SK-N-MC (cell line): ENCODE measurements around the gene ZNF536.

ENCODE experiments used
- DNase-seq: peaks from one replicate; pipeline ENCODE4 v3.0.0-alpha.2; 2011; ENCODE audit warnings: low read depth, low spot score
- H3K27ac ChIP-seq: fragments of 200-600 bp; sonication (generic); 2 replicates; pipeline ENCODE4 v1.5.1; 2016; ENCODE audit warnings: mixed run types
- H3K36me3 ChIP-seq: fragments of 200-600 bp; sonication (generic); 2 replicates; pipeline ENCODE4 v1.6.1; 2017; ENCODE audit warnings: antibody characterized with exemption, low read length, mixed read lengths; ENCODE audit not compliant: insufficient read depth
- H3K4me3 ChIP-seq: fragments of 200-600 bp; sonication (generic); 2 replicates; pipeline ENCODE4 v1.5.1; 2016
- H3K9ac ChIP-seq: fragments of 200-600 bp; sonication (generic); 2 replicates; pipeline ENCODE4 v1.8.0; 2017; ENCODE audit warnings: mixed run types, mixed read lengths; ENCODE audit not compliant: insufficient read length
- H3K9me3 ChIP-seq: fragments of 200-600 bp; sonication (generic); 2 replicates; pipeline ENCODE4 v1.6.1; 2017; ENCODE audit warnings: low read depth, mild to moderate bottlenecking, antibody characterized with exemption, low read length, moderate library complexity, mixed read lengths
- EZH2 ChIP-seq: fragments of 200-600 bp; sonication (generic); IDR thresholded peaks from one replicate; pipeline ENCODE4 v1.6.1; 2017; ENCODE audit warnings: antibody characterized with exemption
- FOXP2 ChIP-seq: optimal IDR thresholded peaks from 2 replicates; pipeline ENCODE3; 2011; ENCODE audit warnings: mild to moderate bottlenecking, moderate library complexity; ENCODE audit not compliant: insufficient read depth; ENCODE audit errors: extremely low read length, control extremely low read depth
- POLR2AphosphoS5 ChIP-seq: IDR thresholded peaks from 2 replicates; pipeline ENCODE4 v1.6.1; 2012; ENCODE audit warnings: mild to moderate bottlenecking, low read depth, low read length, borderline replicate concordance

The ZNF536 gene

GRCh38 chr19:30385666-30386065 is 13.5 kb downstream of the ZNF536 start:
- Histone ChIP-seq H3K4me3 (no peak overlapping the region), H3K36me3 (no peaks in the 10 kb centered on the region), H3K9me3 (no peaks in the 10 kb centered on the region), H3K27ac (no peak overlapping the region), H3K9ac (no peak overlapping the region)
- no peak for DNase-seq
- TF ChIP-seq EZH2 (no peak), FOXP2 (no peak), POLR2AphosphoS5 (no peak)

- no peaks in the 10 kb centered on the region for H3K9me3 ChIP-seq
Observed at GRCh38 chr19:30386551-30387143, 14.5 kb downstream of the ZNF536 start.

GRCh38 chr19:30387311-30388115 is 15.3 kb downstream of the ZNF536 start:
- Histone ChIP-seq H3K27ac (no peak overlapping the region), H3K9me3 (no peaks in the 10 kb centered on the region), H3K9ac (no peak overlapping the region), H3K4me3 (no peak overlapping the region), H3K36me3 (no peaks in the 10 kb centered on the region)
- DNase-seq = no peak
- no peak for TF ChIP-seq FOXP2
- TF ChIP-seq POLR2AphosphoS5 = no peak
- no peak for TF ChIP-seq EZH2

More at GRCh38 chr19:30386551-30387143, 14.5 kb downstream of the ZNF536 start:
- Histone ChIP-seq H3K4me3 (no peak overlapping the region), H3K9ac (no peak overlapping the region), H3K36me3 (no peaks in the 10 kb centered on the region), H3K27ac (no peak overlapping the region)
- TF ChIP-seq POLR2AphosphoS5 = no peak
- no peak for TF ChIP-seq FOXP2
- no peak for TF ChIP-seq EZH2
- no peak for DNase-seq

- DNase-seq = no peak
- Histone ChIP-seq H3K27ac (no peak overlapping the region), H3K4me3 (no peak overlapping the region), H3K9me3 (no peaks in the 10 kb centered on the region), H3K9ac (no peak overlapping the region), H3K36me3 (no peaks in the 10 kb centered on the region)
- TF ChIP-seq EZH2 = no peak
- no peak for TF ChIP-seq POLR2AphosphoS5
- no peak for TF ChIP-seq FOXP2
Observed at GRCh38 chr19:30388327-30388726, 16.1 kb downstream of the ZNF536 start.

- DNase-seq = no peak
- Histone ChIP-seq H3K9ac (no peak overlapping the region), H3K36me3 (no peaks in the 10 kb centered on the region), H3K27ac (no peak overlapping the region), H3K9me3 (no peaks in the 10 kb centered on the region), H3K4me3 (no peak overlapping the region)
- TF ChIP-seq FOXP2 (no peak), EZH2 (no peak), POLR2AphosphoS5 (no peak)
Observed at GRCh38 chr19:30388819-30389218, 16.6 kb downstream of the ZNF536 start.

- Histone ChIP-seq H3K9me3 (no peaks in the 10 kb centered on the region), H3K27ac (no peak overlapping the region), H3K9ac (no peak overlapping the region), H3K4me3 (no peak overlapping the region), H3K36me3 (no peaks in the 10 kb centered on the region)
- TF ChIP-seq EZH2 = no peak
- no peak for TF ChIP-seq FOXP2
- no peak for TF ChIP-seq POLR2AphosphoS5
- no peak for DNase-seq
Observed at GRCh38 chr19:30390356-30390988, 18.3 kb downstream of the ZNF536 start.

- Histone ChIP-seq H3K4me3 (no peak overlapping the region), H3K9ac (no peak overlapping the region), H3K27ac (no peak overlapping the region), H3K9me3 (no peaks in the 10 kb centered on the region), H3K36me3 (no peaks in the 10 kb centered on the region)
- TF ChIP-seq EZH2 = no peak
- no peak for DNase-seq
Observed at GRCh38 chr19:30391052-30391451, 18.9 kb downstream of the ZNF536 start.

GRCh38 chr19:30391554-30392551 is 19.7 kb downstream of the ZNF536 start:
- TF ChIP-seq EZH2 (no peak), FOXP2 (no peak), POLR2AphosphoS5 (no peak)
- H3K27ac ChIP-seq = peak overlapping the region; percentile 37; the same call in 1 of the 2 replicates
- peak overlapping the region; percentile 63 for H3K4me3 ChIP-seq
- no peak overlapping the region for H3K9ac ChIP-seq
- no peaks in the 10 kb centered on the region for H3K36me3 ChIP-seq
- no peaks in the 10 kb centered on the region for H3K9me3 ChIP-seq
- DNase-seq = peak; percentile 93
